T-cell (primary cell): ENCODE results near the gene LRRC55. TPM values are rescaled to one million over a fixed set of nuclear protein-coding genes. Genes with fewer than 3 reads are reported as not detected.

Experiments
- ATAC-seq, 4 experiments: fragments of 200-7000 bp in 3 of 4; fragments of 150-1000 bp in 1 of 4; cut with Tn5 transposase; replicated peaks in 1 of 4; 1 replicate in 3 of 4; 2 replicates in 1 of 4; pipeline ENCODE4 v1.10.0; 2021; ENCODE audit warnings: moderate library complexity in 3 of 4, mild to moderate bottlenecking in 2 of 4, moderate number of reproducible peaks in 1 of 4
- CTCF ChIA-PET, 2 donors: fragments of 300-600 bp; sonication (Branson Sonifier 250); formaldehyde crosslinking; loops; one replicate each; lab custom pipeline; 2022; ENCODE audit warnings: antibody characterized with exemption in 2 of 2; lab: Charles Lee
- POLR2A ChIA-PET, 2 donors: fragments of 300-600 bp; sonication (Branson Sonifier 250); formaldehyde crosslinking; loops; one replicate each; lab custom pipeline; 2022; ENCODE audit warnings: antibody characterized with exemption in 2 of 2; lab: Charles Lee
- DNase-seq, 35 experiments: peaks; one replicate each; pipeline versions ENCODE4 v3.0.0 to v3.0.0-alpha.2; 2013 to 2023
- H3K27ac ChIP-seq: one replicate; pipeline ENCODE4 v1.5.1; 2013; ENCODE audit warnings: low read length
- H3K27me3 ChIP-seq, 2 experiments: replicated peaks in 1 of 2; 1 replicate in 1 of 2; 2 replicates in 1 of 2; pipeline versions ENCODE4 v1.6.1 to v1.7.0; 2013; ENCODE audit warnings: low read length in 1 of 2, mixed read lengths in 1 of 2; ENCODE audit not compliant: control insufficient read depth in 2 of 2, insufficient read depth in 2 of 2; ENCODE audit errors: extremely low read depth in 1 of 2
- H3K36me3 ChIP-seq, 2 donors: 1 replicate in 1 of 2; 2 replicates in 1 of 2; pipeline versions ENCODE4 v1.6.1 to v1.7.0; 2013; ENCODE audit warnings: low read length in 1 of 2; ENCODE audit not compliant: control insufficient read depth in 2 of 2, insufficient read depth in 1 of 2; ENCODE audit errors: extremely low read depth in 1 of 2
- H3K4me1 ChIP-seq, 2 experiments: 1 replicate in 1 of 2; 2 replicates in 1 of 2; pipeline versions ENCODE4 v1.6.1 to v1.7.0; 2013; ENCODE audit warnings: low read length in 2 of 2, mixed read lengths in 1 of 2; ENCODE audit not compliant: insufficient read depth in 2 of 2, control insufficient read depth in 1 of 2; ENCODE audit errors: extremely low read depth in 1 of 2
- H3K4me3 ChIP-seq, 2 donors: 1 replicate in 1 of 2; 2 replicates in 1 of 2; pipeline versions ENCODE4 v1.5.1 to v1.7.0; 2013; ENCODE audit warnings: mild to moderate bottlenecking in 2 of 2, low read length in 1 of 2, moderate library complexity in 1 of 2; ENCODE audit not compliant: control insufficient read depth in 1 of 2; ENCODE audit errors: extremely low read depth in 1 of 2
- H3K9me3 ChIP-seq: 2 replicates; pipeline ENCODE4 v1.7.0; 2013
- H3K27ac Mint-ChIP-seq, 2 donors: one replicate each; pipeline ENCODE4 v1.8.0; 2020 to 2021; ENCODE audit warnings: mild to moderate bottlenecking in 2 of 2, mixed read lengths in 2 of 2
- H3K27me3 Mint-ChIP-seq, 2 donors: one replicate each; pipeline ENCODE4 v1.8.0; 2021 to 2022; ENCODE audit warnings: mixed read lengths in 2 of 2
- H3K36me3 Mint-ChIP-seq: one replicate; pipeline ENCODE4 v1.8.0; 2021; ENCODE audit warnings: mixed read lengths
- H3K4me1 Mint-ChIP-seq, 3 donors: one replicate each; pipeline ENCODE4 v1.8.0; 2020 to 2022; ENCODE audit warnings: mixed read lengths in 3 of 3, mild to moderate bottlenecking in 1 of 3
- H3K4me3 Mint-ChIP-seq, 3 donors: one replicate each; pipeline ENCODE4 v1.8.0; 2020 to 2022; ENCODE audit warnings: mild to moderate bottlenecking in 3 of 3, mixed read lengths in 3 of 3, moderate library complexity in 3 of 3
- H3K9me3 Mint-ChIP-seq, 3 donors: one replicate each; pipeline ENCODE4 v1.8.0; 2020 to 2022; ENCODE audit warnings: mixed read lengths in 3 of 3
- WGBS: methylation state at CpG from one replicate; pipeline ENCODE4 v1.1.5; 2013; ENCODE audit warnings: missing lambda C conversion rate; ENCODE audit not compliant: insufficient coverage; 5-methylcytosine and 5-hydroxymethylcytosine counted together
- total RNA-seq, 35 experiments: library from RNA in 6 of 35; stranded (reverse) in 6 of 35; fragments of 120-200 nt in 1 of 35; gene quantifications; one replicate each; pipeline versions ENCODE4 v1.2.1 to v1.2.4 and lab custom pipeline; 2013 to 2026

Gene LRRC55
- total RNA-seq, 5 donors from 2014 or later (not counting 1 experiment from before 2014, with no cell fraction given), result not detected

DNA sequence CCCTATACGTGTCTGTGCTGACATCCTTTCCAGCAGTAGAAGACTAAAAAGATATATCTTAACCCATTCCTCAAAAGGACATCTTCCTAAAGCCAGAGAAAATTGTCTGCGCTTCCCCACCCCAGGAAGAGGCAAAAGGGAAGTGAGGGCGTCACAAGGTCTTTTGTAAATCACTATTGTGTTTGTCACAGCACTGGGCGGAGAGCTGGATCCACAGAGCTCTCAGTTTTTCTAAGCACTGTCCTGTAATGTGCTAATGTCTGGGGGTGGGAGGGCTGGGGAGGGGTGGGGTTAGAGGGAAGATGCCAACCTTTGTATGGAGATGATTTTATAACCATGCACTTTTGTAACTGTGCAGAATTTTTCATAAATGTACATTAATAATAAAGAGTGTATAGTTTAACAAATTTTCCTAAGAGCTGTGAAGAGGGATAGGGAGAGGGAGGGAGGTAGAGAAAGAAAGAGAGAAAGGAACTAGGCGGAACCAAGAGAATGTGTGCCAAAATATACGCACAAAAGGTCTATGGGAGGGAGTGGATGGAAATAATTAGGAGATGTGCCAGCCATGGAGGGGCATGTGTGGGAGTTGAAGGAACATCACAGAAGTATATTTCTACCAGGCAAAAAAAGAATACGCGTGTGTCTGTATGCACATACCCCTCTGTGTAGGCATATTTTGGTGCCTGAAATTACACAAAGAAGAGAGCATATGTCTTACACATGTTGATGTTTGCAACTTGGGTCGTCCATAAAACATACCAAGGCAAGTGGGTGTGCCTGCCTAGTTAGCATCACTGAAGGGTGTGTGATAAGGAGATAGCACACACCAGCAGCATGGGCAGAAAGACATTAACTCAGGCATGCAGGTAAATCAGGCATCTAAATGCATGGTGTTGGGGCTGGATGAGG, 9.8 kb downstream of the LRRC55 start:
- Mint-ChIP-seq H3K4me3 (no peak overlapping the region), H3K36me3 (no peaks in the 10 kb centered on the region), H3K9me3 (peaks cover 0 to 10% (median 0%) of the 10 kb centered on the region in 3 donors), H3K27me3 (peaks cover 14 to 38% of the 10 kb centered on the region in 2 donors), H3K4me1 (no peaks in the 10 kb centered on the region), H3K27ac (no peak overlapping the region)
- POLR2A ChIA-PET, result no interaction called here
- WGBS, result 69% methylated on average over 3 of the region's 9 CpGs
- CTCF ChIA-PET, result no interaction called here
- Histone ChIP-seq H3K4me3 (no peak overlapping the region), H3K4me1 (no peaks in the 10 kb centered on the region), H3K27me3 (peaks cover 6% of the 10 kb centered on the region in 2 experiments), H3K27ac (no peak overlapping the region), H3K36me3 (no peaks in the 10 kb centered on the region), H3K9me3 (no peaks in the 10 kb centered on the region)
- DNase-seq (no peak), ATAC-seq (no peak)

GRCh38 chr11:57192316-57192715, 10.6 kb downstream of the LRRC55 start:
- Mint-ChIP-seq H3K27me3 (peaks cover 14 to 38% of the 10 kb centered on the region in 2 donors), H3K9me3 (peaks cover 0 to 10% (median 0%) of the 10 kb centered on the region in 3 donors), H3K4me3 (no peak overlapping the region), H3K4me1 (no peaks in the 10 kb centered on the region), H3K36me3 (no peaks in the 10 kb centered on the region), H3K27ac (no peak overlapping the region)
- DNase-seq (no peak), ATAC-seq (no peak)
- CTCF ChIA-PET, result no interaction called here
- Histone ChIP-seq H3K4me3 (no peak overlapping the region), H3K9me3 (no peaks in the 10 kb centered on the region), H3K4me1 (no peaks in the 10 kb centered on the region), H3K27me3 (peaks cover 5 to 6% of the 10 kb centered on the region in 2 experiments), H3K36me3 (no peaks in the 10 kb centered on the region), H3K27ac (no peak overlapping the region)
- POLR2A ChIA-PET, result no interaction called here
- WGBS, result no CpG with 5 or more reads among the region's 1 CpG

GRCh38 chr11:57196596-57196995, 14.8 kb downstream of the LRRC55 start:
- H3K27me3 ChIP-seq, result peaks cover 6 to 7% of the 10 kb centered on the region in 2 experiments
- ChIA-PET POLR2A (no interaction called here), CTCF (no interaction called here)
- no peak overlapping the region for H3K27ac ChIP-seq
- no peak overlapping the region for H3K4me3 ChIP-seq
- no peak overlapping the region for H3K4me3 Mint-ChIP-seq
- H3K36me3 ChIP-seq, result no peaks in the 10 kb centered on the region
- H3K4me1 ChIP-seq, result no peaks in the 10 kb centered on the region
- peaks cover 12 to 17% of the 10 kb centered on the region in 2 donors for H3K27me3 Mint-ChIP-seq
- ATAC-seq (no peak), DNase-seq (no peak)
- H3K36me3 Mint-ChIP-seq, result no peaks in the 10 kb centered on the region
- peaks cover 0 to 10% (median 0%) of the 10 kb centered on the region in 3 donors for H3K9me3 Mint-ChIP-seq
- H3K27ac Mint-ChIP-seq, result no peak overlapping the region
- H3K4me1 Mint-ChIP-seq, result no peaks in the 10 kb centered on the region
- WGBS, result 62% methylated on average over 2 of the region's 6 CpGs
- no peaks in the 10 kb centered on the region for H3K9me3 ChIP-seq

DNA sequence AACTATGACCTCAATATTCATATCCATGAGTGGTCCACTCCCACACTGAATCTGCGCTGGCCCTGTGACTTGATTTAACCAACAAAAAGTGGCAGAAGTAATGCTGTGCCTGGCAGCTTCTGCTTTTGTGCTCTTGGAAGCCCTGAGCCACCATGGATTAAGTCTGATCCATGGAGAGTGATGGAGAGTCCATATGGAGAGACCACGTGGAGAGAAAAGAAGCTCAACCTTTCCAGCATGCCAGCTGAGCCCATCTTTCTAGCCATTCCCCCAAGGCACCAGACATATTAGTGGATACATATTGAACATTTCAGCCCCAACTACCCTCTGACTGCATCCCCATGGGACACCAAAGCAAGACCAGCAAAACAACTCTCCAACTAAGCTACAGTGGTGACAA, 16.0 kb downstream of the LRRC55 start:
- no peak overlapping the region for H3K27ac Mint-ChIP-seq
- H3K9me3 Mint-ChIP-seq, result peaks cover 0 to 10% (median 0%) of the 10 kb centered on the region in 3 donors
- H3K9me3 ChIP-seq, result no peaks in the 10 kb centered on the region
- no peaks in the 10 kb centered on the region for H3K36me3 ChIP-seq
- WGBS, result 60% methylated on average over 1 of the region's 2 CpGs
- no peaks in the 10 kb centered on the region for H3K4me1 Mint-ChIP-seq
- CTCF ChIA-PET, result no interaction called here
- H3K27me3 ChIP-seq, result peaks cover 0 to 11% of the 10 kb centered on the region in 2 experiments
- no peaks in the 10 kb centered on the region for H3K4me1 ChIP-seq
- H3K4me3 ChIP-seq, result no peak overlapping the region
- DNase-seq, result no peak
- H3K27me3 Mint-ChIP-seq, result peaks cover 12 to 20% of the 10 kb centered on the region in 2 donors
- ATAC-seq, result no peak
- H3K4me3 Mint-ChIP-seq, result no peak overlapping the region
- H3K27ac ChIP-seq, result no peak overlapping the region
- POLR2A ChIA-PET, result no interaction called here
- no peaks in the 10 kb centered on the region for H3K36me3 Mint-ChIP-seq

DNA sequence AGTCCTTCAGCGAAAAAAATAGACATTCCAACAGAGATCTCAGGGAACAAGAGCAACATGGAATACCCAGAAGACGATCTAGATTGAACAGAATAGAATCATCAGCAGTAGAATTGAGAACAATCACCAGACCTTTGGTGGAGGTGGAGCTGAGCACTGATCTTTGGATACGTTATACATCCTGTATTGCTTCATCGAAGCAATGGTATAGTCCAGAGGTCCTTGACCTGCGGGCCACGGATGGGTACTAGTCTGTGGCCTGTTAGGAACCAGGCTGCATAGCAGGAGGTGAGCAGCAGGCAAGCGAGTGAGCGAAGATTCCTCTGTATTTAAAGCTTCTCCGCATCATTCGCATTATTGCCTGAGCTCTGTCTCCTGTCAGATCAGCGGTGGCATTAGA, 17.6 kb downstream of the LRRC55 start:
- Mint-ChIP-seq H3K27ac (no peak overlapping the region), H3K4me1 (no peaks in the 10 kb centered on the region), H3K36me3 (no peaks in the 10 kb centered on the region), H3K4me3 (no peak overlapping the region), H3K27me3 (peaks cover 10 to 17% of the 10 kb centered on the region in 2 donors), H3K9me3 (no peaks in the 10 kb centered on the region)
- no peak for DNase-seq
- Histone ChIP-seq H3K4me1 (no peaks in the 10 kb centered on the region), H3K9me3 (no peaks in the 10 kb centered on the region), H3K27ac (no peak overlapping the region), H3K36me3 (no peaks in the 10 kb centered on the region), H3K4me3 (no peak overlapping the region), H3K27me3 (peaks cover 0 to 15% of the 10 kb centered on the region in 2 experiments)
- ChIA-PET CTCF (no interaction called here), POLR2A (no interaction called here)
- 85% methylated on average over 10 of the region's 11 CpGs for WGBS
- no peak for ATAC-seq

DNA sequence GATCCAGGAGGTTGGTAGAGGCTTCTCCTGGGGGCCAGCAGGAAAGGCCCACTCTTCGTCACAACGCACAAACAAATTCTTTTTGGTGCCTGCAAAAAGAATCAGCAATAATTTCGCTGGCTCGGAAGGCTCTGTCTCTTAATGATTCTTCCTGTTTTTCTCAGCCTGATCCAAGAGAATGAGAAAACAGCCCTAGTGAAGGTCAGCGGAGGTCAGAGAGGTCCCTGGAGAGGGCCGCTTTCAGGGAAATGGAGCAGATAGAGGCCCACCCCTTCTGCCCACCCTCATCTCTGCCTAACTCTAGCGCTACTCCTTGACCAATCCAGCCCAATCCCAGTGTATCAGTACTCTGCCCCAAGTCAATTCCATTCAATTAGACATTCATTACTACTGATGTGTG, 19.2 kb downstream of the LRRC55 start:
- H3K27me3 ChIP-seq, result peaks cover 0 to 15% of the 10 kb centered on the region in 2 experiments
- H3K4me3 ChIP-seq, result no peak overlapping the region
- Mint-ChIP-seq H3K36me3 (no peaks in the 10 kb centered on the region), H3K27ac (no peak overlapping the region), H3K27me3 (peaks cover 14 to 21% of the 10 kb centered on the region in 2 donors), H3K9me3 (no peaks in the 10 kb centered on the region), H3K4me1 (no peaks in the 10 kb centered on the region), H3K4me3 (no peak overlapping the region)
- POLR2A ChIA-PET, result no interaction called here
- no peak overlapping the region for H3K27ac ChIP-seq
- DNase-seq (no peak), ATAC-seq (no peak)
- H3K36me3 ChIP-seq, result no peaks in the 10 kb centered on the region
- no peaks in the 10 kb centered on the region for H3K4me1 ChIP-seq
- CTCF ChIA-PET, result no interaction called here
- H3K9me3 ChIP-seq, result no peaks in the 10 kb centered on the region
- WGBS, result 25% methylated on average over 5 of the region's 7 CpGs
